HG02938 (cell line): ENCODE results near the gene ALX4.

Experiments
- ATAC-seq: cut with Tn5 transposase; IDR thresholded peaks from one replicate; pipeline ENCODE4 v1.9.1; 2021; ENCODE audit warnings: mild to moderate bottlenecking, moderate library complexity; ENCODE audit not compliant: unreplicated experiment

The ALX4 gene

GRCh38 chr11:44335919-44336318, 26.0 kb upstream of the ALX4 start:
- ATAC-seq = no peak

GRCh38 chr11:44335052-44335760, 25.3 kb upstream of the ALX4 start:
- no peak for ATAC-seq

DNA sequence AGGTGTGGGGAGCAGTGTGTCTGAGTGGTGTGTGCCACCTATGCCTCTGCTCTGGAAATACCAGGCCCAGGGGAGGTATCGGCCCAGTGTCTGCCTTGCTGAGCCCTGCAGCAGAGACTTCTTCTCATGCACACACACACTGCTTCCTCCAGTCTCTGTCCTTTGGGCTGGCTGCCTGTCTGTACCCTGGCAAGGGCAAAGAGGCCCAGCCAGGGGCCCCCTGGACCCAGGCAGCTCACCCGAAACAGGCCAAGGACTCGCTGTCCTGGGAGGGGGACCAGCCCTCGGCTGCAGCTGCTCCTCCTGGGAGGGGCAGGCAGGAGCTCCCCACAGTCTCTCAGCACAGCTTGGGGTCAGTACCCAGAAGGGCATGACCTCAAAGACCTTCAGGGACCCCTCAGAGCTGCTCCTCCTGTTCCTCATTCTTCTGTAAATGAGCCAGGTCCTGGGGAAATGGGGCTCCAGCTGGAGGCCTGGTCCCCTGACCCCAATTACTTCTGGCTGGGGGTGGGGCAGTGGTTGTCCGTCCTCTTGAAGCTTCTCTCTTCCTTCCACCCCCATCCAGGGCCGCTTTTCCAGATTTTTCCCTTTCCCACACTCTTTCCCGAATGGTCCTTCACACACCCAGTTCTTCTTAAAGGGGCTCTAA, 24.5 kb upstream of the ALX4 start:
- no peak for ATAC-seq

DNA sequence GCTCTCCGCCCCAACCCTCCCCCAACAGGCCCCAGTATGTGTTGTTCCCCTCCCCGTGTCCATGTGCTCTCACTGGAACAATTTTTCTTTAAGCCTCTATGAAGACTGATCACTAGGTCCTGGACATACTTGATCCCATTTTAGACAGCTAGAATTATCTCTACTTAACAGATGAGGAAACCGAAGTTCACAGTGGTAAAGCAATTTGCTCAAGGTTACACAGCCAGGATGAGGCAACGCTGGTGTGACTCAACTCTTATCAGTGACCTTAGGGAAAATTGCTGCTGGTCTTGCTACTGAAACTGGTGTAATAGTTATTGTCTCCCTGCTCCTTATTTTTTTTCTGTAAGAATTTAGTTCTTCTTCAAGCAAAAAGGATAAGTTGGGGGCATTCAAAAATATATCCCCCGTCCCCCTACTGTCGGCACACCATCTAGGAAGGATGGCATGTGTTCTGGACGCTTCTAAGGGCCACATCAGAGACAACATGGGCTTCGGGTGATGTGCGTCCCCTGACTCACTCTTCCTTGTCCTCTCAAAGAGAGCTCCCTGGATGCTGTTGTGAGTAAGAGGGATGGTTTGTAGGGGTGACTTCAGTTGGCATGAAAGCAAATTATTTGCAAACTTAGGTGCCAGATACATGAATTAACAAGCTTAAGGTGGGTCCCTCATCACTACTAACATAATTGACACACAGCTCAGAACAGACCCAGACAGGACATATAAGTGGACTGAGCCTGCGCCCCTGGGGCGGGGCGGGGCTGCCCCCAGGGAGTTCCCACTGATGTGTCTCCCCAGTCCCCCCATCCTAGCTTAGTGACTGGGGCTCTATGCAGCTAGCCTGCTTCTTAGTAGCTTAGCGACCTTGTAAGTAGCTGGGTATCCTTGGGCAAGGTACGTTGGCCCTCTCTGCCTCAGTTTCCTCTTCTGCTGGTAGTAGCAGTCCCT, 23.6 kb upstream of the ALX4 start:
- ATAC-seq = no peak

GRCh38 chr11:44332665-44333064, 22.7 kb upstream of the ALX4 start:
- ATAC-seq = no peak

DNA sequence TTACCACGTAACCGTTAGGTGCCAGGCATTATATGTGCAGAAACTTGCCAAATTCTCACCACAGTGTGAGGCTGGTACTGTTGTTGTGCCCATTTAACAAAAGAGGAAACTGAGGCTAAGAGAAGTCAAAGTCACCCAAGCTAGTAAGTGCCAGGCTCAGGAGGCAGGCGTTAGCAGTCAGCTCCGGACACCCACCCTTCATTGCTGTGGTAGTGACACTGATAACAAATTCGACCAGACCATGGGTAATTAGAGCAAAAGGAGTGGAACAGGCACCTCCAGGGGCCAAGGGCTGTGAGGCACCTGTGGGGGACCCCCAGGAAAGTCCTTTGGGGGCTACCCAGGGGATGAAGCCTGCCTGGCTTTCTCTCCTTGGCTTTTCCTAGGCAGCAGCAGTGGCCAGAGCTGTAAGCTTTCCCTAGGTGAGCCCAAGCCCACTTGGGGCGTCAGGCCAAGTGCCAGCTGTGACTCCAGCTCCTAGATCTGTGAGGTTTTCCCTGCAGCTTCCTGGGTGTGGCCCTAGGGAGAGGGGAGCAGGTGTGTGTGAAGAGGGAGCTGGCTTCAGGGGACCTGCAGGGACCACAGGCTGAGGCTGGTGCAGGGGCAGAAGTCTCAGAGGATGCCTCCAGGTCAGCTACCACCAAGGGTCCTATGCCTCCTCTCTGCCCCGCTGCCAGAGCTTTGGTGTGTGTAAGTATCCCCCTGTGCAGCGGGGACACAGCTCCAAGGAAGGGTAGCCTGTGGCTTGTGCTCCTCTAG, 19.7 kb upstream of the ALX4 start:
- ATAC-seq = no peak

GRCh38 chr11:44328138-44328660, 18.3 kb upstream of the ALX4 start:
- no peak for ATAC-seq

DNA sequence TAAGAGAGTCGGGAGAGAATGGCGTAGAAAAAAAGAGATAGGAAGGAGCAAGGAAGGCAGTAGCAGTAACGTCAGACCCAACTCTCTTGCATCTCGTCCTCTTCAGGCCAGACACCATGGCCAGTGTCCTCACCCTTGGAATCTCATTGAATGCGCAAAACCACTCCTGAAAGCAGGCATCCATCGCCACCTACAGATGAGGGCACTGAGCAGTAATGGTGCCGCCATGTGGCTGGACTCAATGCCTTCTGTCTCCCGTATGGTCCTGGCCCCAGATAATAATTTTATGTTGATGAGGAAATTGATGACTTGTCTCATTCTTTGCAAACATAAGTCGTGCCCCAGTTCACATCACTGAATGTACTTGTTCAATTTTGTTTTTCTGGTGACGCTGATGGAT, 17.8 kb upstream of the ALX4 start:
- ATAC-seq = no peak

DNA sequence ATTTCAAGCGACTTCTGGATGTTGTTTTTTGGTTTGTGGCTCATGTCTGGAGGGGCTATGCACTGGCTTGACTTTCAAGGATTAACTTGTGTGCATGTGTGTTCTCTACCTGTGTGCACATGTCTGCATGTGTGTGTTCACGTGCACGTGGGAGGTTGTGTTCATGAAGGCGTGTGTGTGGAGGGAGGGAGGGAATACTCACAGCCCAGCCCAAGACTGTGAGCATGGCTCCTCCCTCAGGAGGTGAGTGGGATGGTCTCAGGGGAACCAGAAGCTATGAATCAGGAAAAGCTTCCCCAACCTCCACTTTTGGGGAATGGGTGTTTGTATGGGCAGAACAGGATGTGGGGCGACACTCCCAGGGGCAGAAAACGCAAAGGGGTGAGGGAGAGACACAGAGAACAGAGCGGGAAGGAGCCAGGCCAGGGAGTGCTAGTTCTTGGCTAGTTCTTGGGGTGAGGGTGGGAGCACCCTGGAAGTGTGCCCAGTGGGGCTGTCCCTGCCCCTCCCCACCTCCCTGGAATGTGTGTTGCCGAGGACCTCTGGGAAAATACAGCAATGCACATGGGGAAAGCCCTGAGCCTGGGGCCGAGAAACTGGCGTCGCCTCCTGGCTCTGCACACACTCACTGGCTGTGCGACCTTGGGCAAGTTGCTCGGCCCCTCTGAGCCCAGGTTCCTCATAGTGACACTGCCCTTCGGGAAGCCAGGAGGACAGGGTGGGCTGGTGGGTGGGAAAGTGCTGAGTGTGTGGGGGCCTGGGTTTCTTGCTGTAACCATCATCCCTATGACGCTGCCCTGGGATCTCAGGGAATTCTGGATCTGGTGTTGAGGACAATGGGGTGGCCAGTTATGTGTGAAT, 16.9 kb upstream of the ALX4 start:
- ATAC-seq = no peak

GRCh38 chr11:44325698-44326097, 15.8 kb upstream of the ALX4 start:
- no peak for ATAC-seq

GRCh38 chr11:44324749-44325525, 15.0 kb upstream of the ALX4 start:
- ATAC-seq = no peak

GRCh38 chr11:44324222-44324621, 14.3 kb upstream of the ALX4 start:
- ATAC-seq = no peak

DNA sequence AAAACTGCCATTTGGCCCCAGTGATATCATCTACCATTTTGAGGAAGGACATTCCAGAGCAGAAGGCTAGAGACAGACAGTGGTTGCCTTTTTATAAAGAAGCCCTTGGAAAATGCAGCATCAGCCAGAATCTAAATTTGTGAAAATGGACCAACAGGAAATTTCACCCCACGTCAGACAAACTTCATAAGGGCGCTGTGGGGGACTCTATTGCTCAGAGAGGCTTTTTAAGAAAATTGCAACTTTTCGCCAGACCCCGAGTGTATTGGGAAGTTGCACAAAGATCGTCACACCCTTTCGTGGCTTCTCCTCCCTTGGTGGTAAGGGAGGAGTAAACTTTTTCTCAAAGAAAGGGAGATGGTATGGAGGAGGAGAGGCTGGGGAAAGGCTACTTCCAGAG, 12.3 kb upstream of the ALX4 start:
- ATAC-seq = no peak

GRCh38 chr11:44321059-44321458, 11.1 kb upstream of the ALX4 start:
- ATAC-seq = no peak

DNA sequence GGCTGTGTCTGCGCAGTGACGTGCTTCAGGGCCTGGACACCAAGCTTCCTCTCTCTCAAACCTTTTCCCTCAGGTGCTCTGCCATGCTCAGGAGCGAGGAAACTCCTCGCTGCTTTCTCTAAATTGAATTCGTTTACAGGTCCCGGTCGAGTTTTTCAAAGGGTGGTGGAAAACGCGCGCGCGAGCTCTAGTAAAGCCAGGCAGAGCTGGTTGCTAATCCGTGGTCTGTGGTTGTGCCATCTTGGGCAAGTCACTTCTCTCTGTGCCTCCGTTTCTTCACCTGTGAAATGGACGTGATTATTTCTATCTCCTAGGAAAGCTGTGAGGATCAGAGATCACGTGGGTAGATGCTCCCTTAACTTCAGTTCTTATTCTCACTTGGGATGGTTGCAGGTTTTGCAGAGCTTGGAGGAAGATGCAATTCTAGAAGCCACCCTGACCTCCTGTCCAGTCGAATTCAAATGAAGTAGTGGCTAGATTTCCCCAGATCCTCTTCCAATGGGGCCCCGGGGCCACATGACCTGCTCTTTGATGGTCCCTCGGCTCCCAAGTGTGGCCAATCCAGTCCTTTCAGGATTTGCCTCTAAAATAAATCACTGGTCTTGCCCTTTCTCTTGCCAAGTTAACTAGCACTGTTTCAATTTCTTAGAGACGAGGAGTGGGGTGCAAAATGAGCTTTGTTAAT, 10.5 kb upstream of the ALX4 start:
- ATAC-seq = no peak

DNA sequence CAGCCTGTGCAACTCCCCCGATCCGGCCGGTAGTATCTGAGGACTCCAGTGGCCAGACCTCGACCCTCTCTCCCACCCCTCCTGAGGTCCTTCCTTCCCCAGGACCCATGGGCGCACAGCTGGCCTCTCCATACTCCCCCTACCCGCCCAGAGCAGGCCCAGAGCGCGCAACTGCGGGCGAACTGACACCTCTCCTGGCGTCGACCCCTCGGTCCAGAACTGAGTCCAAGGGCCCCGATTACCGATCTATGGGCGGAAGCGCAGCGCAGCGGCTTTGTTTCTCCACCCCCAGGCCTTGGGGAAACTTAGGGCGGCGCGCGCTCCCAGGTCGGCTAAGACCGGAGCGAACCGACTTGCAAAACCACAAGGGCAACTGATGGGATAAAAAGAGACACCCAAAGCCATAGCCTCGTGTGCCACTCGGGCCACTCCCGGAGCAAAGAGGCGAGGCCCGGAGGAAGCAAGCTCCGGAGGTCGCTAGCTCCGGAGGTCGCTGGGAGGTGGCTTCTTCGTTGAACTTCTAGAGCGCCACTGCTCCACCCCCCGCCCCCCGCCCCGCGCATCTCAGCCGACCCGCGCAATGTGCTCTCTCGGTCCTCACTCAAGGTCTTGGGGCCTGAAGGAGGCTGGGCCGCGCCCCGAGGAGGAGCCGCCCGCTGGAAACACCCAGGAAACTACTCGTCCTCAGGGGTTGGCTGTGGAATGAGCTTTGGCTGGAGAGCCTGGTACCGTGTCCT, 9.8 kb upstream of the ALX4 start:
- ATAC-seq = no peak

DNA sequence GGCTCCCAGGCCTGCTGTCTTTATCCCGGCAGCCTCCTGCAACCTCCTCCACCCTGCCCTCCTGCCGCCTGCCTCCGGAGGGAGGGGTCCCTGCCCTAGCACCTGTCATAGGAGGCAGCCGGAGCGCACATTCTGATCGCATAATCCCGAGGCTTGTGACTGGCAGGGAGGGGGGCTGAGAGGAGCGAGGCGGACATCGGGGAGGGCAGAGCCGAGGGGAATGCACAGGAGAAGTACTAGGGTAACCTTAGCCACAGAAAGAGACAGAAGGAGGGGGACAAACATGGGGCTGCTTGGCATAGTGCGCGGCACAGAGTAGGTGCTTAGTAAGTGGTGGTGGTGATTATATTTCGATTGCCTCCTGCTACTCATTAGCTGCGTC, 9.2 kb upstream of the ALX4 start:
- no peak for ATAC-seq

- no peak for ATAC-seq
These were observed 8.4 kb upstream of the ALX4 start for GRCh38 chr11:44318369-44318768.
